H1 (cell line): ENCODE data around the gene POU6F2. TPM values are rescaled to one million over a fixed set of nuclear protein-coding genes. Genes with fewer than 3 reads are reported as not detected.

Experiments
- CBX8 ChIP-seq: fragments of 300-800, 300-1000 bp; sonication (generic); IDR thresholded peaks from 2 replicates; pipeline ENCODE4 v1.7.1; 2016; ENCODE audit warnings: low read depth, low read length, borderline replicate concordance
- JUND ChIP-seq: IDR thresholded peaks from 2 replicates; pipeline ENCODE4 v1.6.1; 2011; ENCODE audit warnings: mild to moderate bottlenecking, improper control_type of control experiment, low read length
- SAP30 ChIP-seq: fragments of 300-600 bp; sonication (generic); IDR thresholded peaks from 2 replicates; pipeline ENCODE4 v1.7.1; 2012; ENCODE audit warnings: low read length, moderate library complexity, mild to moderate bottlenecking, inconsistent platforms; ENCODE audit not compliant: insufficient read depth, insufficient replicate concordance
- TAF7 ChIP-seq: optimal IDR thresholded peaks from 2 replicates; pipeline ENCODE3; 2011; ENCODE audit warnings: low read depth, mild to moderate bottlenecking, inconsistent platforms, low read length, moderate library complexity, borderline replicate concordance
- polyA plus RNA-seq, 7 experiments: library from polyadenylated mRNA; depleted of rRNA in 3 of 7; stranded (reverse) in 5 of 7; unstranded in 2 of 7; fragments of >200 nt in 5 of 7; fragments of 200-250 nt in 2 of 7; gene quantifications; 1 replicate in 5 of 7; 2 replicates in 1 of 7; 4 replicates in 1 of 7; pipeline versions ENCODE4 v1.2.1 to v1.2.3, GENCODE V29; 2011 to 2013; ENCODE audit warnings: missing spikeins in 2 of 7, mixed read lengths in 2 of 7
- total RNA-seq: library from RNA; stranded (reverse); fragmentation: NEBNext Ultra II Directional; extraction: Animal tissue kit (Norgen Biotek cat#: 25700); gene quantifications from 2 replicates; pipeline ENCODE4 v1.2.1, GENCODE V29; 2021

Gene POU6F2
- total and polyA plus RNA-seq, 2 of the 8 experiments (the other 6 are each of a cell fraction or from before 2014, with no cell fraction given) = 1.1 to 2.0 TPM

DNA sequence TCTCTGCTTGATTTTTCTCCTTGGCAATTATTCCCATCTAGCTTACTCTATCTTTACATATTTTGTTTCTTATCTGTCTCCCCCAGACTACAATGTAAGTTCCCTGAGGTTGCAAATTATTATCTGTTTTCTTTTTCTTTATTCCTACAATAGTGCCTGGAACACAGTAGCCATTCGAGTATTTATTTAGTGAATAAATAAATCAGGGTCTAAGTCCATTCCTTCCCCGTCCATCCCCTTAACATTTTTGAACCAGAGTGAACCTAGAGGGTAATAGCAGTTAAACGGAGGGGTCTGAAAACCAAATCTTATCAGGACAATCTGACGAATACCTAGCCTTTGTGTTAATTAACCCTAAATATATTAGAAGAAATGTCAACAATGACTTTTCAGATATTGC is 335.7 kb downstream of the POU6F2 start (continued):
- no peak for TF ChIP-seq SAP30
- TF ChIP-seq JUND = no peak
- TF ChIP-seq CBX8 = no peak
- no peak for TF ChIP-seq TAF7
